ENCODE results near the gene TMPRSS11D.

TMPRSS11D gene

DNA sequence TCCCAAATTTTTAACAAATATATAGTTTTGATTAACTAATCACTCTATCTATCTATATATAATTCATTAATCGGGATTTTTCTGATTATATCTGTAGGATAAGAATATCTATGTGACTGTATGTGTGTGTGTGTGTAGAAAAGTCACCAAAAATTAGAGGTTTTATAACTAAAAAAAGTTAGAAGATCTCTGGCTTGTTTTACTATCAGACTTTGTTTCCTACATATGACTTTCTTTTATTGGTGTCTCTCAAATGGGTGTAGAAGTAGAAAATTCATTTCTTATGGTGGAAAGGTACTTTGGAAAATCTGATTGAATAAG is 26.7 kb upstream of the TMPRSS11D start:
- DNase-seq (ENCODE audit: low read depth) = no peak
- no peak for TF ChIP-seq CTCF (IDR thresholded peaks at IDR 0.05; ENCODE audit: control insufficient read depth, insufficient read depth, low read depth, low read length, missing control alignments)
- no peak overlapping the region for H3K4me3 ChIP-seq (ENCODE audit: control insufficient read depth, low read depth, low read length)

GRCh38 chr4:67909905-67910584 is 26.2 kb upstream of the TMPRSS11D start:
- peak; percentile 50 for TF ChIP-seq CTCF (IDR thresholded peaks at IDR 0.05; ENCODE audit: control insufficient read depth, insufficient read depth, low read depth, low read length, missing control alignments)
- no peak overlapping the region for H3K4me3 ChIP-seq (ENCODE audit: control insufficient read depth, low read depth, low read length)
- DNase-seq (ENCODE audit: low read depth) = no peak

DNA sequence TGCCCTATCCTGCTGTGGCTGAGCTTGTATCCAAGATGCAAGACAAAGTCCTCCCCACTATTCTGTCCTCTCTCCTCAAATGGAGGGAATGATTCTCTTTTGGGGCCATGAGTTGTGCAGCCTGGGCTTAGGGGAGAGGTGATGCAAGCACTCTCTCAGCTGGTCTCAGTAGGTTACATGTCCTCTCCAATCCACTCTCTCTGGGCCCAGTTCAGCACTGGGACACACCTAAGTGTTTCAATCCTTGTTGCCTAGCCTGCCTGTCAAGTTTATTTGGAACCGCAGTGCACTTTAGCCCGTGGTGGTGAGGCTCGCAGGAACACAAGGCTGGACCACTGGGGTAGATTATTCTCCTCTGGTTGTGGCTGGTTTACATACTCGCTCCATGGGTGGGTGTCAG is 23.8 kb upstream of the TMPRSS11D start:
- H3K4me3 ChIP-seq (ENCODE audit: control insufficient read depth, low read depth, low read length) = no peak overlapping the region
- no peak for TF ChIP-seq CTCF (IDR thresholded peaks at IDR 0.05; ENCODE audit: control insufficient read depth, insufficient read depth, low read depth, low read length, missing control alignments)
- no peak for DNase-seq (ENCODE audit: low read depth)

- no peak overlapping the region for H3K4me3 ChIP-seq (ENCODE audit: control insufficient read depth, low read depth, low read length)
- no peak for DNase-seq (ENCODE audit: low read depth)
- no peak for TF ChIP-seq CTCF (IDR thresholded peaks at IDR 0.05; ENCODE audit: control insufficient read depth, insufficient read depth, low read depth, low read length, missing control alignments)
Observed at GRCh38 chr4:67899096-67899495, 15.3 kb upstream of the TMPRSS11D start.

DNA sequence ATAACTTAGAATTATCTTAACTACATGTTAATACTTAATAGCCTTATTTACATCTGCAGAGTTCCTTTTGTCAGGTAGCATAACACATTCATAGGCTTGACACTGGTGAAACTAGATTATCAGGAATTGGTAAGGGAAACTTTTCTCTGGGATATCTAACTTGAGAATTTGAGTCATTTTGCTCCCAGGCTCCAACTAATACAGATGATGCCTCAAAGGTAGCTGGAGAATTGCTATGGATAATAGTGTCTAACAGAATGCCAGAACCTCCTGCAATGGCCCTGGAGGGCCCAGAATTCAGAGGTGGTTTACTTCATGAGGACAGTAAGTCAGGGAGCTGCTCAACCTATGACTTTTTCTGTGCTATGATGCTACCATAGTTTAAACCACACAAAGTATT is 13.9 kb upstream of the TMPRSS11D start:
- no peak for TF ChIP-seq CTCF (IDR thresholded peaks at IDR 0.05; ENCODE audit: control insufficient read depth, insufficient read depth, low read depth, low read length, missing control alignments)
- DNase-seq (ENCODE audit: low read depth) = no peak
- H3K4me3 ChIP-seq (ENCODE audit: control insufficient read depth, low read depth, low read length) = no peak overlapping the region

GRCh38 chr4:67896421-67897065 is 12.7 kb upstream of the TMPRSS11D start:
- DNase-seq (ENCODE audit: low read depth) = no peak
- no peak overlapping the region for H3K4me3 ChIP-seq (ENCODE audit: control insufficient read depth, low read depth, low read length)
- no peak for TF ChIP-seq CTCF (IDR thresholded peaks at IDR 0.05; ENCODE audit: control insufficient read depth, insufficient read depth, low read depth, low read length, missing control alignments)

Measured in AG09309 (cell line).